NCI-H1105 treated with DMSO at 0.1 percent for 48 hours (cell line): ENCODE results near the gene ADARB1.

ENCODE experiments used
- DNase-seq: peaks from one replicate; lab custom pipeline; 2025; lab: John Stamatoyannopoulos, UW

ADARB1 gene

GRCh38 chr21:45054927-45055612 lies 19.3 kb upstream of the ADARB1 start:
- no peak for DNase-seq

DNA sequence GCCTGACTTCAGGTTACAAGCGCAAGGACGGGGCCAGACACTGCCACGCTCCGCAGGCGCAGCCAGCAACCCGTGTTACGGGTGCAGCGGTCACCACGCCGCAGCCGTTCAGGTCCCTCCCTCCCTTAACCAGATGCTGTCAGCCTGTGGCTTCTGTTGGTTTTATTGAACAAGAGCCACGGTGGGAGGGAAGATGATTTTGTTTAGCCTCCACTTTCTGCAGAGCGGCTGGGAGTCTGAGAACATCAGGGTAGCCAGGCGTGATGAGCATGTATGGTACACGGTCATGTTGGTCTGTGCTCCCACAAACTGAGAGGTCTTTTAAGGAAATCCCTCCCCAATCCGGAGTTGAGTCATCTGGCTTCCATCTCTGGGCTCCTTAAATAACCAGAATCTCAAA lies 18.5 kb upstream of the ADARB1 start:
- DNase-seq: no peak

DNA sequence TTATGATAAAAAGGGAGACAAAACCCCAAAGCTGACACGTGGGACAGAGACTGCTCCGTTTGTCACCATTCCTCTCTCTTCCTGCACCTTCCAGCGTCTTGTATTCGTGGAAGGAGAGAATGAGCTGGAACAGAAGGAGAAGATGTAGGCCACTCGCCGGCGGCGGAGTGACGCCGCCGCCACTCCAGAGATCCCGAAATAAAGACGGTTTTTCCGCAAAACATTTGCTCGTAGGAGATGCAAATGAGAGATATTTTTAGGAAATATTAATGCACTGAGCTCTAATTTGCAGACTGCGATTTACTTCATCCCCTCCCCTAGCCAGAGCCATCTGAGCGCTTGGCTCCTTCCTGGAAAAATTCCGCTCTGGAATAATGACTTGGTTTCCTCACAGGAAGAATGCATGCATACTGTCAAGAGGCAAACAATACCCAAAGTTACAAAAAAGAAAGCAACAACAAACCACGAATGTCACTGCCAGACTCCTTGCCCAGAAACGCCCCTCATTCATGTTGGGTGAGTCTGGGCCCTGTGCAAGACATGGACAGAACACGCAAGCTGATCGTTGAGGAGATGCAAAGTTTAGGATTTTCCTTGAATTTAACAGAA lies 18.0 kb upstream of the ADARB1 start:
- no peak for DNase-seq

- no peak for DNase-seq
Observed at GRCh38 chr21:45056917-45057560, 17.3 kb upstream of the ADARB1 start.

GRCh38 chr21:45057886-45058285 lies 16.5 kb upstream of the ADARB1 start:
- no peak for DNase-seq

- no peak for DNase-seq
Observed at GRCh38 chr21:45059121-45059520, 15.3 kb upstream of the ADARB1 start.

GRCh38 chr21:45060089-45060488 lies 14.3 kb upstream of the ADARB1 start:
- DNase-seq: no peak

DNA sequence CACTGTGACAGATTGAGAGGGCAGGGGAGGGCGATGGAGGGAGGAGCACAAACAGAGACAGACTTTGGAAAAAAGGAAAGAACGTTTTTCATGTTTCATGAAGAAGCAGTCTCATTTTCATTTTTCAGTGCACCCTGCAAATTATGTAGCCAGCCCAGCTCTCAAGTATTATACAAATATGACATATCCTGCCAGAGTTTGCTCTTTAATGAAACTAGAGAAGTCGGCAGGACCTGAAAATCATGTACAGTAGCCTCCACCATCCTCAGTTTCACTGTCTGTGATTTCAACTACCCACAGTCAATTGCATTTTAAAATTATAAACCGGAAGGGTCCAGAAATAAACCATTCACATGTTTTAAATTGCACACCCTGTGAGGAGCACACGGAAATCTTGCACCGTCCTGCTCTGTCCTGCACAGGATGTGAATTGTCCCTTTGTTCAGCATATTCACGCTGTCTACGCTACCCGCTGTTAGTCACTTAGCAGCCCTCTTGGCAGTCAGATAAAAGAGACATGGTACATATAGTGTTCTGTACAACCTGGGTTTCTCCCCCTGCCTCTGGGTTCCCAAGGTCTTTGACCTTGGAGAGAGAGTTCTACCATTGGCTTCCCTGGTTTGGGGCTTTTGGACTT lies 13.6 kb upstream of the ADARB1 start:
- no peak for DNase-seq

GRCh38 chr21:45064091-45064490 lies 10.3 kb upstream of the ADARB1 start:
- DNase-seq: no peak

- no peak for DNase-seq
Observed at GRCh38 chr21:45064618-45065399, 9.6 kb upstream of the ADARB1 start.

GRCh38 chr21:45067462-45068285 lies 6.7 kb upstream of the ADARB1 start:
- DNase-seq: peak; percentile 29

- DNase-seq: no peak
Observed at GRCh38 chr21:45069085-45069484, 5.3 kb upstream of the ADARB1 start.

DNA sequence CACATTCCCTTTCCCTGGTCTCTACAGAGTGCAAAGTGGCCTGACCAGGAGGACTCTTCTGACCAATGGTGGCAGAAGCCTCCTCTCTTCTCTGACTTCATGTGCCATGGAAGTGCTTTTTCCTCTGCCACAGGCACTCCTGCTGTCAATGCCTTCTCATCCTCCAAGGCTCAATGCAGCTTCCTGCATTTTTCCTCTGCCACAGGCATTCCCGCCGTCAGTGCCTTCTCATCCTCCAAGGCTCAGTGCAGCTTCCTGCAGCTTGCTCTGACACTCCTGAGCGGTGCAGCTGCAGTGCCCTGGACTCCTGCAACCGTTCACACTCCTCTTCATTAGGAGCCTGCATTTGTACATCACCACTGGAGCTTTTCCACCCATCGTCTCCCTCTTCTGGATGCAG lies 4.7 kb upstream of the ADARB1 start:
- DNase-seq: no peak

GRCh38 chr21:45071078-45071873 lies 3.1 kb upstream of the ADARB1 start:
- DNase-seq: no peak

- DNase-seq: no peak
Observed at GRCh38 chr21:45071874-45072737, 2.3 kb upstream of the ADARB1 start.

DNA sequence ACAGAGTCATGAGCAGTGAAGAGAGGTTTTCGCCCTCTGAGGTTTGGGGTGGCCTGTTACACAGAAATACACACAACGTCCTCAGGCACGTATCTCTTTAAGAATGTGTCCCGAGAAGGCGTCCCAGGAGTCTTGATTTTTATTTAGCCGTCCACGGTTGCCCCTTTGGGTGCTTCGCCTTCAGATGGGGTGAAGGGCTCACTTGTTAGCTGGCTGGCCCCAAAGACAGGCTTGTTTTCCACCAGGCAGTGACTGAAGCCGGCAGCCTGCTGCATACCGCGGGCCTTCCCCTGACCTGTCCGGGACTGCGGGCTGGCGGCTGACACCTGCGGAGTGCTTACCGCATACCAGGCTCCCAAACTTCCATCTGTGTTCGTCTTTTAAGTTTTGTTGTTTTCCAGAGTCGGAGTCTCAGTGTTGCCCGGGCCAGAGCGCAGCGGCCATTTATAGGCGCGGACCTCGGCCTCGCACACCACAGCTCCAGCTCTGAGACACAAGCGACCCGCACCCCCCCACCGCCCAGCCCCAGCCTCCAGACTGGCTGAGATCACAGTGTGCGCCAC lies 1.6 kb upstream of the ADARB1 start:
- DNase-seq: no peak

DNA sequence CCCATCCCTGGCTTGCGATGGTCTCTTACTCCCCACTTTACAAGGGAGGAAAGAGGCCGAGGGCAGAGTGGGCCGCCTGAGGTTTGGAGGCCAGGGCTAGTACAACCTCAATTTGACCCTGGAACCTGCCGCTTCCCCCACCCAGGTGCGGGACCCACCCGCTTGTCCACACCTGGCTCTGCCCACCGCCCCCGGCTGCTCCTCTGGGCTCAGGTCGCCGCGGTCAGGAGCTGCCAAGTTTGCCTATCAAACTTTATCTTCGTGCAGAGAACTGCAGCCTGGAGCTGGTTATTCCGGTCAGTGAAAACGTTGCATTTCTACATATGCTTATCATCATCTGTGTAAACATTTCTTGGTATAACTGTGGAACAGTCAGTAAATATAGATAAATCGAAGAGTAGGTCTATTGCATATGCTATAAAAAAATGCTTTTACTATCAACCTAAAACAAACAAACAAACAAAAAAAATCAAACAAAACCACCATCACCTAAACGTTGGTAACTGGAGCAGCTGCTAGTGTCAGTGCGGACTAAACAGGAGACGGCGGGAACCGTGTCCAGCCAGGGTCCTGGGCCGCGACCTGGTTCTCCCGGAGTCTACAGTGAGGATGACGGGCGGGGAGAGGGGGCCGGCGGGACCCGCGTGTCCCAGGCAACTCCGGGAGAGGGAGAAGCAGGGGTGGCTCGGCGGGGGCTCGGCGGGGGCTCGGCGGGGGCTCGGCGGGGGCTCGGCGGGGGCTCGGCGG lies 906 bp upstream of the ADARB1 start:
- peak; percentile 13 for DNase-seq

- DNase-seq: peak; percentile 16
Observed at GRCh38 chr21:45074818-45075595, 627 bp downstream of the ADARB1 start.
